Kidney epithelial cell (primary cell): ENCODE measurements around the gene C5orf46. TPM values are rescaled to one million over a fixed set of nuclear protein-coding genes. Genes with fewer than 3 reads are reported as not detected.

ENCODE experiments used
- DNase-seq: peaks from one replicate; pipeline ENCODE4 v3.0.0-alpha.2; 2010; ENCODE audit warnings: low read depth
- H3K27me3 ChIP-seq: 2 replicates; pipeline ENCODE4 v1.6.0; 2011; ENCODE audit warnings: low read length; ENCODE audit not compliant: control insufficient read depth, insufficient read depth
- H3K36me3 ChIP-seq: 2 replicates; pipeline ENCODE4 v1.5.1; 2011; ENCODE audit warnings: low read length; ENCODE audit not compliant: control insufficient read depth, insufficient read depth
- H3K4me3 ChIP-seq: 2 replicates; pipeline ENCODE4 v1.5.1; 2011; ENCODE audit warnings: low read depth, mild to moderate bottlenecking, control low read depth, low read length
- CTCF ChIP-seq: IDR thresholded peaks from 2 replicates; pipeline ENCODE4 v1.5.1; 2011; ENCODE audit warnings: mild to moderate bottlenecking, moderate library complexity, low read length, control low read depth, inconsistent platforms; ENCODE audit not compliant: insufficient read depth, poor library complexity, severe bottlenecking
- total RNA-seq: library from RNA; depleted of rRNA; stranded (reverse); fragments of >200 nt; gene quantifications from 2 replicates; pipeline ENCODE4 v1.2.3, GENCODE V29; 2015

The C5orf46 gene
- total RNA-seq, 1 donor from 2014 or later, result 2.1 TPM

DNA sequence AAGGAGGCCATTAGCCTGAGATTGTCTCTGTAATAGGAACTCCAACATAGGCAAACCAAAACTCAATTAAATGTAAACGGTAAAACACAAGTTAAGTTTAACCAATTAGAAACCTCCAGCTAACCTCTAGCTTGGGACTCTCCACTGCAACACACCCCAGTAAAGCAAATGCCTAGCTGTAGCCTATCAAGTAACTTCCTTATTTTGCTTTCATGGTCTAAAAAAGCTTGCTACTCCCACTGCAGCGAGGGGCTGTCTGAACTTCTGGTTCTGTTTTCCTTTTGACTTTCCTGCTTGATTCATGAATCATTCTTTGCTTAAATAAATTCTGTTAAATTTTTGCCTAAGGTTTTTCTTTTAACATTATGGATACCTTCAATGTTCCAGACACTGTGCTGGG lies 24.4 kb upstream of the C5orf46 start:
- TF ChIP-seq CTCF, result no peak
- no peaks in the 10 kb centered on the region for H3K27me3 ChIP-seq
- no peak for DNase-seq
- H3K36me3 ChIP-seq, result no peaks in the 10 kb centered on the region
- H3K4me3 ChIP-seq, result no peak overlapping the region

- no peak for DNase-seq
- no peaks in the 10 kb centered on the region for H3K27me3 ChIP-seq
- H3K36me3 ChIP-seq, result no peaks in the 10 kb centered on the region
- H3K4me3 ChIP-seq, result no peak overlapping the region
- no peak for TF ChIP-seq CTCF
Observed at GRCh38 chr5:147927901-147928300, 21.6 kb upstream of the C5orf46 start.

GRCh38 chr5:147925020-147925419 lies 18.7 kb upstream of the C5orf46 start:
- no peaks in the 10 kb centered on the region for H3K27me3 ChIP-seq
- H3K4me3 ChIP-seq, result no peak overlapping the region
- no peak for DNase-seq
- H3K36me3 ChIP-seq, result no peaks in the 10 kb centered on the region
- TF ChIP-seq CTCF, result no peak

DNA sequence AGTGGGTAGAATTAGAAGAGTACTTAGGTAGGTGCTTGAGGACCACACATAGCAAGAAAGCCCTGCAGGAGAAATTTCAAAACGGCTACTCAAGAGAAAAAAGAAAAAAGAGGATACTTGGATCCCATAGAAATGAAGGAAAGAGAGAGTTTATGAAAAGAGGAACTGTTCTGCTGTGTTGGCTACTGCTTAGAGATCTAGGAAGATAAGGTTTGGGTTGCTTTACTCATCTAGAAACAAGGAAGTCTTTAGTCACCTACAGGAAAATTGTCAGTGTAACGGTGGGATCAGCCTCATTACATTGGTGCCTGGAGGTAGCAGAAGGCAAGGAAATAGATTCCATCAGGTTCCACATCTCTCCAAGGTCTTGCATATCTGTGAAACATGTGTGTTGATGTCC lies 14.8 kb upstream of the C5orf46 start:
- H3K4me3 ChIP-seq, result no peak overlapping the region
- no peak for DNase-seq
- TF ChIP-seq CTCF, result no peak
- H3K36me3 ChIP-seq, result no peaks in the 10 kb centered on the region
- no peaks in the 10 kb centered on the region for H3K27me3 ChIP-seq

DNA sequence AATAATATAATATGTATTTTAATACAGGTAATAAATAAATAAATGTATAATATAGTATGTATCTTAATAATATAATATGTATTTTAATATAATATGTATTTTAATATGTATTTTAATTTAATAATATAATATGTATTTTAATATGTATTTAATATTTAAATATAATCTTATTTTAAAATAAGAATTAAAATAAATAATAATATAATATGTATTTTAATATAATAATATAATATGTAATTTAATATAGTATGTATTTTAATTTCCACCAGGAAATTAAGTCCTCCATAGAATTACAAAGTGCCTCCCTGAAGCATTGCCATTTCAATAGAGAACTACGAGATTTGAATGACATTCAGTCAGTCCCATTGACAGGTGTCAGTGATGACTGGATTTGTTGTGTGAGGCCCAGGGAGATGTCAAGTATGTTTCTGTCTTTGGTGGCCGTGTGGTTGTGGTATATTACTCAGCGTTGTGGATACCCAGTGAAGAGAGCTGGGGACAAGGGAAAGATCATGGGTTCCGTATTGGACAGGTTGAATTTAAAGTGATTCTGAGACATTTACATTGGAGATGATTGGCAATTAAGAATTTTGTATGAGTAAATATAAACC lies 14.2 kb upstream of the C5orf46 start:
- no peak for TF ChIP-seq CTCF
- Histone ChIP-seq H3K36me3 (no peaks in the 10 kb centered on the region), H3K27me3 (no peaks in the 10 kb centered on the region), H3K4me3 (no peak overlapping the region)
- DNase-seq, result no peak

DNA sequence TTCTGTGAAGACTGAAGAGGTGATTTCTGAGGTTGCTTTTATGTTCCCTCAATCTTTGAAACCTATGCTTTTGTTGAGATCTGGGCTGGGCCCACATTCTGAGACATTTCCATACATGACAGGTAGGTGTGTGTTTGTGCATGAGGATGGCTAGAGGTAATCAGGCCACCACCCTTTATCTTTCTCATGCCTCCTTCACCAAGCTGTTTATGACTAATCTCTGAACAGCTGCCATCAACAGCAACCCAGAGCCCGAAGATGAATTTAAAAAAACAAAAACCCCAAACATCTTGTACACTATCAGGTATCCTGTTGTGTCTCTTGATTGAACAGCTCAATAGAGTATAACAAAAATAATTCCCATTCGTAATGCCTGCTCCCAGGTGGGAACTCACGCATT lies 12.6 kb upstream of the C5orf46 start:
- H3K36me3 ChIP-seq, result no peaks in the 10 kb centered on the region
- no peak overlapping the region for H3K4me3 ChIP-seq
- no peak for TF ChIP-seq CTCF
- no peaks in the 10 kb centered on the region for H3K27me3 ChIP-seq
- DNase-seq, result no peak
